ENCODE data around the gene DHRSX. TPM values are rescaled to one million over a fixed set of nuclear protein-coding genes. Genes with fewer than 3 reads are reported as not detected.
A peak's percentile ranks its signal among the peaks of the same experiment; 100 is the strongest.
"Not testable (repeated sequence)": the region's sequence is repeated elsewhere in the genome, so short reads cannot be mapped to it uniquely, and the experiment has no call there.

The DHRSX gene
- total RNA-seq, 1 experiment from 2014 or later: 16.9 TPM

GRCh38 chrX:2318371-2318770 lies 182.4 kb downstream of the DHRSX start:
- DNase-seq (ENCODE audit: low read depth): no peak

- DNase-seq (ENCODE audit: low read depth): no peak
These were observed 183.2 kb downstream of the DHRSX start for GRCh38 chrX:2317527-2318055.

- DNase-seq (ENCODE audit: low read depth): peak; percentile 5
These were observed 184.2 kb downstream of the DHRSX start for GRCh38 chrX:2316534-2316933.

DNA sequence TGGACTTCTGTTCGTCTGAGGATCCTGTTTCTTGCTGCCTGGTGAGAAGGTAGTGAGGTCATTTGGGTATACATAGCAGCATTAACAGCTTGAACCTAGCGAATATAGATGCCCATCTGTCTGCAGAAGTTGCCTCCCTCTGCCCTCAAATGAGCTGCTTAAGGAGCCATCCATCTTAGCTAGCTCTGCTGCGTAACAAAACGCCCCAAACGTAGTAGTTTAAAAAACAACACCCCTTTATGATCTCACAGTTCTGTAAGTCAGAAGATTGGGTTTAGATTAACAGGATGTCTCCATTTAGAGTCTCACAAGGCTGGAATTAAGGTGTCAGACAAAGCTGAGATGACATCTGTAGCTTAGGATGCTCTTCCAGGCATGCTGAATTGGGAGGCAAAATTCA lies 185.3 kb downstream of the DHRSX start:
- DNase-seq (ENCODE audit: low read depth): no peak

GRCh38 chrX:2314831-2315365 lies 185.9 kb downstream of the DHRSX start:
- DNase-seq (ENCODE audit: low read depth): no peak

- DNase-seq (ENCODE audit: low read depth): no peak
These were observed 186.7 kb downstream of the DHRSX start for GRCh38 chrX:2313864-2314640.

DNA sequence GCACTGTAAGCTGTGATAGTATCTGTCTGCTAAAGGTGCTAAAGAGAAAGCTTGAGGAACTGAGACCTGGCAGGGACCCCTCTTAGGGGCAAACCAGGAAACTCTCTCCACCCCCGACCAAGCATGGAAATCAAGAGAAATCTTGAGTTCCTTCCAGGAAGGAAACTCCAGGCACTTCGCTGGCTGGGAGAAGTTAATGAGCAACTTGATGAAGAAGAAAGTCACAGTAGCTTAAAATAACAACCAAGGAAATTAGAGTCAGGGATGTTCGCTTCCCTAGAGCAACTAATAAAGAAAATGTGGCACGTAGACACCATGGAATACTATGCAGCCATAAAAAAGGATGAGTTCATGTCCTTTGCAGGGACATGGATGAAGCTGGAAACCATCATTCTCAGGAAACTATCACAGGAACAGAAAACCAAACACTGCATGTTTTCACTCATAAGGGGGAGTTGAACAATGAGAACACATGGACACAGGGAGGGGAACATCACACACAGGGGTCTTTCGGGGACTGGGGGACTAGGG lies 188.7 kb downstream of the DHRSX start:
- DNase-seq (ENCODE audit: low read depth): not testable (repeated sequence)

DNA sequence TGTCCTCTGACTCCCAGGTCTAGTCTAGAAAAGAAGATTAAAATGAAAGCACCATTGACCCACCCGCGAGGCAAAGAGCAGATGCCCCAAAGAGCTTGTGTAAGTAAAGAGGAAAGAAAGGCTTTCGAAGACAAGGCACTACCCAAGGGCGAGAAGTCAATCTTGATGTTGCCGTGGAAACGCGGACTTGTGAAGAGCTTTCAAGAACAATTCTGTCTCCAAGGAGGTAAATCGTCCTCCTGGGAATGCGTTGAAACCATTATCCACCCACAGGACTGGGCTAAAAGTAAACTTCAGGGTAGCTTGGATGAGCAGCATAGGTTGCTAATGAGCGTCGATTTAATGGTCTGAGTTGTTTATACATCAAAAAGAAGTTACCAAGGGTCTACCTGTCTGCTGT lies 189.3 kb downstream of the DHRSX start:
- DNase-seq (ENCODE audit: low read depth): no peak

DNA sequence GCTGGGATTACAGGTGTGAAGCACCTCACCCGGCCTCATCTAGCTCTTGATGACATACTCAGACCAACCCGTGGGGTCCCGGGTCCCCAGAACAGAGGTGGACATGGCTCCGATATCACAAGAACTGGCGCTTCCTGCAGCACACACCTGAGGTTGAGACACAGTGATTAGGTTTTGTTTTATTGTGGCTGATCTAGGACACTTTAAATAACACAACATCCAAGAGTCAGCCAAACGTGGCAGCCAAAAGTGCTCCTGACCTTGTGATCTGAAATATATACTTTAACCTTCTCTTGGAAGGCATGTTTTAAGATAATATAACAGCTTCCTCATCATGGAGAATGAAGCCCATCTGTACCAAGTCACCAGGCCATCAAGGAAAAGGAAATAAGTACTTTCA lies 198.9 kb downstream of the DHRSX start:
- DNase-seq (ENCODE audit: low read depth): no peak

GRCh38 chrX:2299871-2300270 lies 200.9 kb downstream of the DHRSX start:
- DNase-seq (ENCODE audit: low read depth): no peak

DNA sequence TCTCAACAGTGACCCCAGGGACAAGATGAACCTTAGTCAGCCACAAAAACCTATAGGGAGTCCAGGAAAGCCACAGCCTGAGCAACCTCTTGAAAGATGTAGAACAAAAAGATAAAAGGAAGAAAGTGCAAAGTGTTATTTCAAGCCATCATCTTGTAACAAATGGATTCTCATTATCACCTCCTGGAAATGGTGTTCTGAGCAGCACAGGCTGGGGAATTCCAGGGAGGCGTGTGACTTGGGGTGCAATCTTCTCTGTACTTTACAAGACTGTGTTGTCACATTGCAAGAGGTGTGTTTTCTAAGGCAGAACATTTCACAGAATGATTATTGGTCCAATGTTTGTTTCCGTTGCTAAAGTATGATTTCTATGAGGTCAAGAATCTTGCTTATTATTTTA lies 214.0 kb downstream of the DHRSX start:
- no peak for DNase-seq (ENCODE audit: low read depth)

DNA sequence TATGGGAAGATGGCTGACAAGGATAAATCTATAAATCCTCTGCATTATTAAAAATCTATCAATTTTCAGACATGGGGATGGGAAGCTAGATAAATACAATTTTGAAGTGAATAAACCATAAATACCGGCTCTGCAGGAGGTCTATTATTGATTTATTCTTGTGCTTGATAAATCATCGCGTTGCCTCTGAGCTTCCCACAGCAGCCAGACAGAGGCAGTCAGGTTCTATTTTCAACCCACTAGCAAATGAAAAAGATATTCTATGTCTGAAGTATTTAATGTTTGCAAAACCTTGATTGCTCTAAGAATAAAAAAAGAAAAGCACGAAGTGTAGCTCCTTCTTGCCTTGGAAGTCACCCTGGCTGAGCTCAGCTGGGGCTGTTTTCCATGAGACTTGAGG lies 216.2 kb downstream of the DHRSX start:
- DNase-seq (ENCODE audit: low read depth): no peak

- no peak for DNase-seq (ENCODE audit: low read depth)
These were observed 216.6 kb downstream of the DHRSX start for GRCh38 chrX:2284133-2284532.

GRCh38 chrX:2283111-2283859 lies 217.5 kb downstream of the DHRSX start:
- no peak for DNase-seq (ENCODE audit: low read depth)

DNA sequence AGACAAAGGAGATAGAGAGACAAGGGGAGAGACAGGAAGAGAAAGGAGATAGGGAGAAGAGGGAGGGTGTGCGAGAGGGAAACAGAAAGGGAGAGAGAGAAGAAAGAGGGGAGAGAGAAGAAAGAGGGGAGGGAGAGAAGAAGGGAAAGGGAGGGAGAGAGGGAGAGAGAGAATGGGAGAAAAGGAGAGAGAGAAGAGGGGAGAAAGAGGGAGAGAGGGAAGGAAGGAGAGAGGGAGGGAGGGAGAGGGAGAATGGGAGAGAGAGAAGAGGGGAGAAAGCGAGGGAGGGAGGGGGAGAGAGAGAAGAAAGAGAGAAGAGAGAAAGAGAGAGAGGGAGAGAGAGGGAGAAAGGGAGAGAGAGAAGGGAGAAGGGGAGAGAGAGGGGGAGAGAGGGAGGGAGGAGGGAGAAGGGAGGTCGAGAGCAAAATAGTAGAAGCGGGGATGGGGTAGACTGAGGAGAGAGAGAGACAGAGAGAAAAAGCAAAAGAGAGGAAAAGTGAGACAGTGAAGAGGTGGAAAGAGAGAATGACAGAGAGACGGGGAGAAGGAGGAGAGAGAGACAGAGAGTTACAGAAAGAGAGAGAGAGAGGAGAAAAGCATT lies 218.2 kb downstream of the DHRSX start:
- DNase-seq (ENCODE audit: low read depth): no peak

DNA sequence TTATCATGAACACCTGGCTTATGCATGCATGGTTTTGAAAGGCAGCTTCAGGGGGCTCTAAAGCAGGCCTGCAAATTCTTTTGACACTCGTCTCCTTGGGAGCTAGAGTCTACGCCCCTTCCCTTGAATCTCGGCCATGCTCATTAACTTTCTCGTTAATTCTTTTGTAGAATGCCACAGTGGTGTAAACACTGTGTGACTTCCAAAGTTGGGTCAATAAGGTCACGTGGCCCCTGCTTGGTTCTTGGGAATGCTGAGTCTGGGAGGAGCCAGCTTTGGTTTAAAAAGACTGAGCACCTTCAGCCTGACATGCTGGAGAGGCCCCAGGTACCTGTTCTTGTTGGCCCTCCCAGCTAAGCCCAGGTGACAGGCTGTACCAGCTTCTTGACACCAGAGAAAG lies 228.4 kb downstream of the DHRSX start:
- no peak for DNase-seq (ENCODE audit: low read depth)

GRCh38 chrX:2271595-2271994 lies 229.2 kb downstream of the DHRSX start:
- DNase-seq (ENCODE audit: low read depth): not testable (repeated sequence)

DNA sequence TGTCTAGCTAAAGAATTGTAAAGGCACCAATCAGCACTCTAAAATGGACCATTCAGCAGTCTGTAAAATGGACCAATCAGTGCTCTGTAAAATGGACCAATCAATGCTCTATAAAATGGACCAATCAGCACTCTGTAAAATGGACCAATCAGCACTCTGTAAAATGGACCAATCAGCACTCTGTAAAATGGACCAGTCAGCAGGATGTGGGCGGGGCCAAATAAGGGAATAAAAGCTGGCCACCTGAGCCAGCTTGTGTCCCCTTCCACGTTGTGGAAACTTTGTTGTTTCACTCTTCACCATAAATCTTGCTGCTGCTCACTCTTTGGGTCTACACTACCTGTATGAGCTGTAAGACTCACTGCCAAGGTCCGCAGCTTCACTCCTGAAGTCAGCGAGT lies 230.0 kb downstream of the DHRSX start:
- DNase-seq (ENCODE audit: low read depth): not testable (repeated sequence)

DNA sequence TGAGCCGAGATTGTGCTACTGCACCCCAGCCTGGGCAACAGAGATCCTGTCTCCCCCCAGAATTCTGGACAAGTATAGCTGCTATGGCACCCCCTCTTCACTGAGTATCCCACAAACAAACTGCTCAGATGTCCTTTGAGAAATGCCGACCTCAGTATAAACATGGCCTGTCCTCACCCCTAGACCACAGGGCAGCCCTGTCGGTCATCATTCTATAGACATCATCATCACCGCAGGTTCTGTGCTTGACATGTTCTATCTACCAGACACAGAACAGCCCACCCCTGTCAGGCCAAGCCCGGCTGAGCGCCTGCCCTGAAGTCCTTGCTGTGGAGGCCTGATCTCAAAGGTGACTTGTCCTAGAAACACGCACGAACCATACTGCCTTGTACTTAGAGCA lies 232.9 kb downstream of the DHRSX start:
- DNase-seq (ENCODE audit: low read depth): no peak

DNA sequence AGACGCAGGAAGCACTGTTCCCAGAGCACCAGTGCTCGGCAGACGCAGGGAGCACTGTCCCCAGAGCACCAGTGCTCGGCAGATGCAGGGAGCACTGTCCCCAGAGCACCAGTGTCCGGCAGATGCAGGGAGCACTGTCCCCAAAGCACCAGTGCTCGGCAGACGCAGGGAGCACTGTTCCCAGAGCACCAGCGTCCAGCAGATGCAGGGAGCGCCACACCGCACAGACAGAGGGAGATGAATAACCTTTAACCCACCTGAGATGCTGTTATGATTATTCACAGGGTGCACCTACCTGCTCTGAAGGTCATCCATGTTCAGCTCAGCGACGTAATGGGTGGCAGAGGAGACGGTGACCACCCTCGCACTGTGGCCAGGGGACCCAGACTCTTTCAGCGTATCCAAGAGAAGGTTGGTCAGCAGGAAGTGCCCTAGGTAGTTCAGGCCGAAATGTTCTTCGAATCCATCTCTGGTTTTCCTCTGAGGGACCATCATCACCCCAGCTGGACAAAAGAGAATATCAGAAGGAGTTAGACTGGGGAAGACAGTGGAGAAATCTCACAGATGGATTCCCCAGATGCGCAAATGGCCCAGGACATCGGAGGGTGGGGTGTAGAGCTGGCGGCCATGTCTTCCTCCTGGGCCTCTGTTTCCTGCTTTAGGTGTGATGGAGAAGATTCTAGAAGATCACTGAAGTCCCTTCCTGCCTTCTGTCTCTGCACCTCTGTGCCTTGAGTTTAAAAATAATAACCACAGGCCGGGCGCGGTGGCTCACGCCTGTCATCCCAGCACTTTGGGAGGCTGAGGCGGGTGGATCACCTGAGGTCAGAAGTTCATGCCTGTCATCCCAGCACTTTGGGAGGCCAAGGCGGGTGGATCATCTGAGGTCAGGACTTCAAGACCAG lies 234.1 kb downstream of the DHRSX start:
- DNase-seq (ENCODE audit: low read depth): no peak

Data from RPMI7951 (cell line).